H1 (cell line): ENCODE data around the gene CELF1. TPM values are rescaled to one million over a fixed set of nuclear protein-coding genes. Genes with fewer than 3 reads are reported as not detected.

Experiments used
- BACH1 ChIP-seq: IDR thresholded peaks from 2 replicates; pipeline ENCODE4 v1.6.1; 2012; ENCODE audit warnings: low read length, improper control_type of control experiment
- BRCA1 ChIP-seq: IDR thresholded peaks from 2 replicates; pipeline ENCODE4 v1.6.1; 2012; ENCODE audit warnings: low read depth, low read length, improper control_type of control experiment
- CREB1 ChIP-seq: IDR thresholded peaks from 2 replicates; pipeline ENCODE4 v1.6.1; 2012; ENCODE audit warnings: inconsistent platforms
- EP300 ChIP-seq, 2 experiments: IDR thresholded peaks; 1 replicate in 1 of 2; 2 replicates in 1 of 2; pipeline ENCODE4 v1.6.1; 2011 to 2012; ENCODE audit warnings: low read depth in 2 of 2, low read length in 2 of 2, mild to moderate bottlenecking in 2 of 2, borderline replicate concordance in 1 of 2, inconsistent platforms in 1 of 2, moderate library complexity in 1 of 2
- GABPA ChIP-seq: IDR thresholded peaks from 2 replicates; pipeline ENCODE4 v1.6.1; 2011; ENCODE audit warnings: mild to moderate bottlenecking, low read length, moderate library complexity, borderline replicate concordance; ENCODE audit not compliant: insufficient read depth
- JUND ChIP-seq: IDR thresholded peaks from 2 replicates; pipeline ENCODE4 v1.6.1; 2011; ENCODE audit warnings: mild to moderate bottlenecking, improper control_type of control experiment, low read length
- KDM5A ChIP-seq: fragments of 200-600 bp; IDR thresholded peaks from 2 replicates; pipeline ENCODE4 v1.7.1; 2012; ENCODE audit warnings: mild to moderate bottlenecking, low read length, inconsistent platforms, mixed read lengths
- NANOG ChIP-seq: IDR thresholded peaks from 2 replicates; pipeline ENCODE4 v1.6.1; 2011; ENCODE audit warnings: low read length, low read depth, mild to moderate bottlenecking, inconsistent platforms; ENCODE audit not compliant: insufficient read depth, poor library complexity, severe bottlenecking
- POLR2A ChIP-seq, 2 experiments: IDR thresholded peaks; 1 replicate in 1 of 2; 2 replicates in 1 of 2; pipeline ENCODE4 v1.6.1; 2011; ENCODE audit warnings: low read depth in 2 of 2, low read length in 2 of 2, mild to moderate bottlenecking in 2 of 2; ENCODE audit errors: control extremely low read depth in 1 of 2
- POU5F1 ChIP-seq: IDR thresholded peaks from 2 replicates; pipeline ENCODE4 v1.6.1; 2011; ENCODE audit warnings: low read depth, mild to moderate bottlenecking, low read length, moderate library complexity
- RBBP5 ChIP-seq: IDR thresholded peaks from 2 replicates; pipeline ENCODE4 v1.7.1; 2012; ENCODE audit warnings: low read depth, mild to moderate bottlenecking, inconsistent platforms, low read length, moderate library complexity, borderline replicate concordance
- SIN3A ChIP-seq, 2 experiments: IDR thresholded peaks in 1 of 2; conservative IDR thresholded peaks in 1 of 2; 2 replicates each; pipeline ENCODE4 v1.6.1; 2011 to 2012; ENCODE audit warnings: low read length in 2 of 2, improper control_type of control experiment in 1 of 2, low read depth in 1 of 2, mild to moderate bottlenecking in 1 of 2
- SIRT6 ChIP-seq: IDR thresholded peaks from one replicate; pipeline ENCODE4 v1.7.1; 2012; ENCODE audit warnings: low read length, inconsistent platforms
- SP2 ChIP-seq: IDR thresholded peaks from 2 replicates; pipeline ENCODE4 v1.6.1; 2012; ENCODE audit warnings: mild to moderate bottlenecking, low read length, inconsistent platforms
- SRF ChIP-seq: IDR thresholded peaks from 2 replicates; pipeline ENCODE4 v1.6.1; 2011; ENCODE audit warnings: mild to moderate bottlenecking, low read depth, low read length, moderate library complexity
- TAF1 ChIP-seq: IDR thresholded peaks from 2 replicates; pipeline ENCODE4 v1.6.1; 2011; ENCODE audit warnings: mild to moderate bottlenecking, low read depth, low read length
- TAF7 ChIP-seq: optimal IDR thresholded peaks from 2 replicates; pipeline ENCODE3; 2011; ENCODE audit warnings: low read depth, mild to moderate bottlenecking, inconsistent platforms, low read length, moderate library complexity, borderline replicate concordance
- TBP ChIP-seq: IDR thresholded peaks from 2 replicates; pipeline ENCODE4 v1.6.1; 2011; ENCODE audit warnings: low read depth, low read length, improper control_type of control experiment
- TCF12 ChIP-seq: IDR thresholded peaks from 2 replicates; pipeline ENCODE4 v1.6.1; 2011; ENCODE audit warnings: low read depth, mild to moderate bottlenecking, low read length
- YY1 ChIP-seq: IDR thresholded peaks from 2 replicates; pipeline ENCODE4 v1.6.1; 2011; ENCODE audit warnings: low read depth, mild to moderate bottlenecking, low read length
- ZNF274 ChIP-seq: IDR thresholded peaks from 2 replicates; pipeline ENCODE4 v1.7.0; 2012; ENCODE audit warnings: low read length, borderline replicate concordance; ENCODE audit errors: extremely low read depth
- polyA plus RNA-seq, 7 experiments: library from polyadenylated mRNA; depleted of rRNA in 3 of 7; stranded (reverse) in 5 of 7; unstranded in 2 of 7; fragments of >200 nt in 5 of 7; fragments of 200-250 nt in 2 of 7; gene quantifications; 1 replicate in 5 of 7; 2 replicates in 1 of 7; 4 replicates in 1 of 7; pipeline versions ENCODE4 v1.2.1 to v1.2.3, GENCODE V29; 2011 to 2013; ENCODE audit warnings: missing spikeins in 2 of 7, mixed read lengths in 2 of 7
- total RNA-seq: library from RNA; stranded (reverse); fragmentation: NEBNext Ultra II Directional; extraction: Animal tissue kit (Norgen Biotek cat#: 25700); gene quantifications from 2 replicates; pipeline ENCODE4 v1.2.1, GENCODE V29; 2021
- TF ChIP-seq, protein P1 (sequence below): IDR thresholded peaks from 2 replicates; pipeline ENCODE4 v1.6.1; 2012; ENCODE audit warnings: inconsistent platforms

The CELF1 gene
- total and polyA plus RNA-seq, 2 of the 8 experiments (the other 6 are each of a cell fraction or from before 2014, with no cell fraction given), result 131 to 197 TPM

DNA sequence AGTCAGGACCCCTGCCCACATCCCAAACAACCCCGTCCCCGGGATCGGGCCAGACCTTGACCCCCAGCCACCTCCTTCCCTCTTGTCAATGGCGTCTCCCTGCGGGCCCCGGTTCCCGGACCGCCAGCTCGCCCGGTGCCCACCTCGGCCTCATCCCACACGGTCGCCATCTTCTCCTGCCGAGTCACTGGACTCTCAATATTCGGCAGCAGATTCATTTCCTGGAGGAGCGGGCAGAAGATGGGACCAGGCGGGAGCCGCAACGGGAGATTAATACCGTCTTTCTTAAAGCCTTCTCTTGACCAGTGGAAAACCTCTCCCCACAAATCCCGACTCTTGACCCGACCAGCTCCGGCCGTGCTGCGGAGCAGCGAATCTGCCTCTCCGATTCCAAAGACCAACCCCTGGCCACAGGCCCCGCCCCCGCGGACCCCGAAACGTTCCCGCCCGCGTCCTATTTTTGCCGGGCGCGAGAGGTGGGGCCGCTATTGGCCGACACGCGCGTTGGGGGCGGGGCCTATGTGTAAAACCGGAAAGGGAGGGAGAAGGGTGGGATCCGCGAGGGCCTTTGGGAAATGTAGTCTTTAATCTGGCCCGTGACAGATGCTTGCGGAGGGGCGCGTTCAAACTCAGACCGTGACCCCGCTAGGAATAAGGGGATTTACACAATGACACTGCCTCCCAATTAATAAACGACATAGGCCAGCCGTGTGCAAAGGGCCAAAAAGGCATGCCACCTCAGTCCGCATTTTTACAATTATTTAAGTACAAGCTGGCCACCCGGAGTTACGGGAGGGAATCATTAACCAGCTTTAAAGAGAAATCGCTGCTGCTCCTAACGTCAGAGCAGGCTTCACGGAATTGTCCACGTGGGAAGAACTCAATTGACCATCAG lies 126.6 kb downstream of the CELF1 start, which contains the start of gene PSMC3 (continued):
- 0 out of 2 replicates have a peak, but pooled peaks have one; percentile 58 for TF ChIP-seq RBBP5
- TF ChIP-seq, protein P1, sequence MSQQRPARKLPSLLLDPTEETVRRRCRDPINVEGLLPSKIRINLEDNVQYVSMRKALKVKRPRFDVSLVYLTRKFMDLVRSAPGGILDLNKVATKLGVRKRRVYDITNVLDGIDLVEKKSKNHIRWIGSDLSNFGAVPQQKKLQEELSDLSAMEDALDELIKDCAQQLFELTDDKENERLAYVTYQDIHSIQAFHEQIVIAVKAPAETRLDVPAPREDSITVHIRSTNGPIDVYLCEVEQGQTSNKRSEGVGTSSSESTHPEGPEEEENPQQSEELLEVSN, result no peak
- TF ChIP-seq BRCA1, result no peak
- TF ChIP-seq NANOG, result no peak
- TF ChIP-seq TCF12, result no peak
- no peak for TF ChIP-seq SIRT6
- peak in 1 of 2 experiments; percentile 93; a peak in 1 of 3 replicates for TF ChIP-seq EP300 (IDR thresholded peaks at IDR 0.05; ENCODE audit: borderline replicate concordance in 1 of 2, low read depth in 2 of 2, low read length in 2 of 2)
- peak; percentile 87 for TF ChIP-seq TAF7
- no peak; the same call in 1 of the 2 replicates for TF ChIP-seq CREB1
- TF ChIP-seq SP2, result no peak
- TF ChIP-seq YY1, result peak; percentile 96
- peak; percentile 55; a peak in 2 of 4 replicates for TF ChIP-seq SIN3A (conservative IDR thresholded peaks at IDR 0.05 in 1 of 2, IDR thresholded peaks at IDR 0.05 in 1 of 2; ENCODE audit: low read depth in 1 of 2, low read length in 2 of 2)
- no peak for TF ChIP-seq SRF
- TF ChIP-seq GABPA, result peak; percentile 84; the same call in 1 of the 2 replicates
- peak; percentile 58 to 86 for TF ChIP-seq POLR2A (IDR thresholded peaks at IDR 0.05; ENCODE audit: control extremely low read depth in 1 of 2, low read depth in 2 of 2, low read length in 2 of 2)
- TF ChIP-seq KDM5A, result peak; percentile 87; the same call in 1 of the 2 replicates
- TF ChIP-seq ZNF274, result no peak
- TF ChIP-seq BACH1, result no peak
- TF ChIP-seq JUND, result no peak
- no peak for TF ChIP-seq POU5F1
- peak; percentile 98 for TF ChIP-seq TAF1
- peak; percentile 90 for TF ChIP-seq TBP
